Fibroblast of pulmonary artery (primary cell): ENCODE data around the gene PSMB2.

Experiments used
- DNase-seq: peaks from one replicate; pipeline ENCODE4 v3.0.0-alpha.2; 2010; ENCODE audit warnings: low read depth
- H3K4me3 ChIP-seq: replicated peaks from 2 replicates; pipeline ENCODE4 v1.5.1; 2011; ENCODE audit warnings: low read depth, mild to moderate bottlenecking, control low read depth, low read length, moderate library complexity
- TF ChIP-seq, protein P1 (sequence below): IDR thresholded peaks from 2 replicates; pipeline ENCODE4 v1.5.1; 2011; ENCODE audit warnings: mild to moderate bottlenecking, control low read depth, low read length, inconsistent platforms; ENCODE audit errors: missing control alignments

Gene PSMB2

DNA sequence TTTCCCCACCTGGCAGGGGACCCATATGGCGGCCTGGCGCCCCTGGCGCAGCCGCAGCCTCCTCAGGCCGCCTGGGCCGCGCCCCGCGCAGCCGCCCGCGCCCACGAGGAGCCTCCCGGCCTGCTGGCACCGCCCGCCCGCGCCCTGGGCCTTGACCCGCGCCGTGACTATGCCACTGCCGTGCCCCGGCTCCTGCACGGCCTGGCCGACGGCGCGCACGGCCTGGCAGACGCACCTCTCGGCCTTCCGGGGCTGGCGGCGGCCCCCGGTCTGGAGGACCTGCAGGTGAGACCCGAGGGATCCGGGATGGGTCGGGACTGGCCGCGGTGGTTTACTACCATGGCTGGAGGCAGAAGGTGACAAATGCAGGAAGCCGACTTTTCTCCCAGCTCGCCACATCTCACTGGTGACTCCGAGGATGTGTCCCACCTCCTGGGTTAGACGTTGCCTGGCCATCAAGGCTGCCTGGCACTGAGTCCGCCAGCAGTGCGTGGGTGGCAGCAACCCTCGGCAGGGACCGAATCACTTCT lies 67.1 kb downstream of the PSMB2 start:
- H3K4me3 ChIP-seq: no peak overlapping the region

DNA sequence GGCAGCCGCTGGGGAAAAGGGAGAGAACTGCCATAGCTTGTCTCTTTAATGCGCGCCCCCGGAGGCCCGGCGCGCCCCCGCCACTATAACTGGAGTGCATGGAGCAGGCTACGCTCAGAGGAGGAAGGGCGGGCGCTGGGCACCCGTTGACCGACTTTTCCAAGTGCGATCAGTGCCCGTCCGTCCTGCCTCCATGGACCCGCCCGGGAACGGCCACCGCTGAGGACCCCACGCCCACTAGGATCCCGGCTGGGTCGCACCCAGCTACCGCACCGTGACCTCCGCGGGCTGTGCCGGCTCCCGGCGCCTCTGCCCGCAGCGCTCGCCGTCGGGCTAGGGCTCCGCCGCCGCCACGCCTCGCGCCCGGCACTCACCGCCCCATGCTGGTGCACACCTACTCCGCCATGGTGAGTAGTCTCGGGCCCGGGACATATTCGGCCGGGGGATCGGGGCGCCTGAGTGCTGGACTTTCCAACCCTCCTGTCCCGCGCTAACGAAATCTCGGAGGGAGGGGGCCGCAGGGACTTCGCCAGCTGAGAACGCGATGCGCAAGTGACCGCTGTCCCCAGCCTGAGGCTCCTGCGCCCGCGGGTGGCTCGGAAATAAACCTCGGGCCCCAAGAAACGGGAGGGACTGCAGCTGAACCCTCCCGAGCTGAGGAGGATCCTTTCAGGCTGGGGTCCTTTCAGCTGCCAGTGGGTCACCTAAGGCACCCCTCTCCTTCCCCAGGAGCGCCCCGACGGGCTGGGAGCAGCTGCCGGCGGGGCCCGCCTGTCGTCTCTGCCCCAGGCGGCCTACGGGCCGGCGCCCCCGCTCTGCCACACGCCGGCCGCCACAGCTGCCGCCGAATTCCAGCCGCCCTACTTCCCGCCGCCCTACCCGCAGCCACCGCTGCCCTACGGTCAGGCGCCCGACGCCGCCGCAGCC lies 67.9 kb downstream of the PSMB2 start, which contains the start of gene TFAP2E:
Gene TFAP2E, plus strand, starts transcription at position 117 of the 927 bp plus-strand sequence. Its CDS starts 264 bp downstream, at position 381.
- DNase-seq: peak; percentile 27
- TF ChIP-seq, protein P1, sequence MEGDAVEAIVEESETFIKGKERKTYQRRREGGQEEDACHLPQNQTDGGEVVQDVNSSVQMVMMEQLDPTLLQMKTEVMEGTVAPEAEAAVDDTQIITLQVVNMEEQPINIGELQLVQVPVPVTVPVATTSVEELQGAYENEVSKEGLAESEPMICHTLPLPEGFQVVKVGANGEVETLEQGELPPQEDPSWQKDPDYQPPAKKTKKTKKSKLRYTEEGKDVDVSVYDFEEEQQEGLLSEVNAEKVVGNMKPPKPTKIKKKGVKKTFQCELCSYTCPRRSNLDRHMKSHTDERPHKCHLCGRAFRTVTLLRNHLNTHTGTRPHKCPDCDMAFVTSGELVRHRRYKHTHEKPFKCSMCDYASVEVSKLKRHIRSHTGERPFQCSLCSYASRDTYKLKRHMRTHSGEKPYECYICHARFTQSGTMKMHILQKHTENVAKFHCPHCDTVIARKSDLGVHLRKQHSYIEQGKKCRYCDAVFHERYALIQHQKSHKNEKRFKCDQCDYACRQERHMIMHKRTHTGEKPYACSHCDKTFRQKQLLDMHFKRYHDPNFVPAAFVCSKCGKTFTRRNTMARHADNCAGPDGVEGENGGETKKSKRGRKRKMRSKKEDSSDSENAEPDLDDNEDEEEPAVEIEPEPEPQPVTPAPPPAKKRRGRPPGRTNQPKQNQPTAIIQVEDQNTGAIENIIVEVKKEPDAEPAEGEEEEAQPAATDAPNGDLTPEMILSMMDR: no peak
- H3K4me3 ChIP-seq: peak within 1 kb of the TSS; percentile 48

More for the DNA sequence above, 67.1 kb downstream of the PSMB2 start:
- no peak for DNase-seq
- TF ChIP-seq, protein P1: no peak

DNA sequence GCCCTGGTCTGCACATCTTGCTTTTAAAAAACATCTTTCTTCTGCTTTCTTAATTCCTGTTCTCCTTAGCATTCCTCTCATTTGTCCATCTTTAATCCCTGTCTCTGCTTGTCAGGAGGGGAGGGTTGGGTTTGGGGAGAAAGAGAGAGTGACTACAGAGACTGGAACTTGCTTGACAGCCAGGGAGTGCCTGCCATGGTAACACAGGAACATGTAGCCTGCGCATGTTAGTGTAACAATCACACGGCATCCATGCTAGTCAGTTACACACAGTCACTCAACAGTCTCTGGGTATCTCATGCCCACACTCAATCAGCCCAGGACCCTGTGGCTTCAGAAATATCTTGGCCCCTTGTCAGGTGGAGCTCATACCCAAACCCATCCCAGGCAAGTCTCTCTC lies 69.0 kb downstream of the PSMB2 start:
- TF ChIP-seq, protein P1: no peak
- no peak overlapping the region for H3K4me3 ChIP-seq
- DNase-seq: no peak

DNA sequence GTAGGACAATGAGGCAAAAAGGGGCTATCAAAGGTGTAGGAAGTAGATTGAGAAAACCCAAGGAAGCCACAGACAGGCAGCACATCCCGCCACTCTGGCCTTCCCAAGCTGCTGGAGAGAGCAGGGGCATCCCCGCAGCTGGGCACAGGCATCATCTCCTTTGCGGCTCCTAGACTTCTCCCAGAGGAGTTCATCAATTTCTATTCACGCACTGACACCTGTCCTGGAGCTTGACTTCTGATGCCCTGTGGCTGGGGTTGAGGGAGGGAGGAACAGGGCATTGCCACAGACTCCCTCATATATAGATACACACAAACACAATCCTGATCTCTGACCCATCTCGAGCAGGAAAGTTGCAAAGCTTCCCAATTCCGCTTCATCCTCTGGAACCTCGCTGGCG lies 70.1 kb downstream of the PSMB2 start:
- DNase-seq: no peak
- TF ChIP-seq, protein P1: no peak
- H3K4me3 ChIP-seq: no peak overlapping the region

DNA sequence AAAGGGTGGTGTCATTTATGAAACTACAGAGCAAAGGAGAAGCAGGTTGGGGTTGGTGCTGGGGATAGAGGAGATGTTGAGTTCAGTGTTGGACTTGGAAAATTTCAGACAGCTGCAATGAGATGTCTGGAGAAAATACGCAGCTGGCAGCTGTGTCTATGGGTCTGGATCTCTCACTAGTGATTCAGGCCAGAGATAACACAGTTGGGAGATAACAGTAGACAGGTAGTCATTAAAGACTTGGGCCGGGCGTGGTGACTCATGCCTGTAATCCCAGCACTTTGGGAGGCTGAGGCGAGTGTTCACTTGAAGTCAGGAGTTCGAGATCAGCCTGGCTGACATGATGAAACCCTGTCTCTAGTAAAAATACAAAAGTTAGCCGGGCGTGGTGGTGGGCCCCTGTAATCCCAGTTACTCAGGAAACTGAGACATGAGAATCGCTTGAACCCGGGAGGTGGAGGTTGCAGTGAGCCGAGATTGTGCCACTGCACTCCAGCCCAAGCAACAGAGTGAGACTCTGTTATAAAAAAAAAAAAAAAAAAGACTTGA lies 70.7 kb downstream of the PSMB2 start:
- TF ChIP-seq, protein P1: no peak
- no peak overlapping the region for H3K4me3 ChIP-seq
- DNase-seq: no peak

DNA sequence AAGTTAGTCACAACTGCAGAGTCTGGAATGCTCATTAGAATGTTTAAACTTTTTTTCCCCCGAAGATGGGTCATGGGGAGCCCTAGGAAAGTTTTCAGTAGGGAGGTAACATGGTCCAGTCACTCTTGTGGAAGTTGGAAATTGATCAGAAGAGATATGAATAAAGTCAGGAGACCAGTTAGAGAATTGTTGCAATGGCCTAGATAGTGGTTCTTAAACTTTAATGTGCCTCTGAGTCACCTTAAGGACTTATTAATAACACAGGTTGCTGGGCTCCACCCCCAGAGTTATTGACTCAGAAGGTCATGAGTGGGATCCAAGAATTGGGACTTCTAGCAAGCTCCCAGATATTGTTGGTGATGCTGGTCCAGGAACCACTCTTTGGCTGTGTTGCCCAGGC lies 71.4 kb downstream of the PSMB2 start:
- TF ChIP-seq, protein P1: no peak
- DNase-seq: no peak
- no peak overlapping the region for H3K4me3 ChIP-seq
